ENCODE measurements around the gene TEDC1.

DNA sequence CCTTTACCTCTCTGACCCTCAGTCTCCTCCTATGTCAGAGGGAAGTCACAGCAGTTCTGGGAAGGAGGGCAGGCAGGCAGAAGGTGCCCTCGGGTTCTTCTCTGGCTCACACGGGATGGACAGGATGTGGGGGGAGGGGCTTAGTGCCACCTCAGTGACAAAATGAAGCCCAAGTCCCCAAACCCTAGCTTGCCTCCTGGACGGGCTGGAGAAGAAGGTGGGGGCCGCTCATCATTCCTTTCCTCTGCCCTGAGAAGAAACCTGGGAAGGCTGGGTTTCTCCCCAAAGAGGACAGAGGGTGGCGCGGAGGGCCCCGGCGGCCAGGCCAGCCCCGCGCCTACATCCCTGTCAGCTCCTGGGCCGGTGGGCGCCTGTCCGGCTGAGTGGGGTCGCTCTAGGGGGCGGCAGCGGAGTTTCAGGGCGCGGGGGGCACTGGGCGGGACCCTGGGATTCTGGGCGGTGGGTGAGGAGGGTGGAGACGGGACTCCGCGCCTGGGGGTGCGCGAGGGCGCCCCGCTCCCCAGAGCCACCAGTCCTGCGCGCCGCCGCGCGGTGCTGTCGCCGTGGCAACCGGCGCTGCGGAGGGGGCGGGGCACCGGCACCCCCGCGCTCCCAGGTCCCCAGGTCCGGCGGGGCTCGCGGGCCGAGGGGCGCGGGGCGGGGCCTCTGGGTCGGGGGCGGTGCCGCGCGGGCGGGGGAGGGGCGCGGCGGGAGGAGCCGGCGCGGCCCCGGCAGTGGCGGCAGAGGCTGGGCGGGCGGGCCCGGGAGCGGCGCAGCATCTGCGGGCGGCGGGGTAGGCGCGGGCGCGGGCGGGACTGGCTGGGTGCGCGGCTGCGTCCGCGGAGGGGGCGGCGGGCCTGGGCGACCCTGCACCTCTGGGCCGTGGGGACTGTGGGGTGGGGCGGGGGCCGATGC, 35.1 kb downstream of the TEDC1 start, which contains the start of gene TMEM121:
- TF ChIP-seq, protein P1, sequence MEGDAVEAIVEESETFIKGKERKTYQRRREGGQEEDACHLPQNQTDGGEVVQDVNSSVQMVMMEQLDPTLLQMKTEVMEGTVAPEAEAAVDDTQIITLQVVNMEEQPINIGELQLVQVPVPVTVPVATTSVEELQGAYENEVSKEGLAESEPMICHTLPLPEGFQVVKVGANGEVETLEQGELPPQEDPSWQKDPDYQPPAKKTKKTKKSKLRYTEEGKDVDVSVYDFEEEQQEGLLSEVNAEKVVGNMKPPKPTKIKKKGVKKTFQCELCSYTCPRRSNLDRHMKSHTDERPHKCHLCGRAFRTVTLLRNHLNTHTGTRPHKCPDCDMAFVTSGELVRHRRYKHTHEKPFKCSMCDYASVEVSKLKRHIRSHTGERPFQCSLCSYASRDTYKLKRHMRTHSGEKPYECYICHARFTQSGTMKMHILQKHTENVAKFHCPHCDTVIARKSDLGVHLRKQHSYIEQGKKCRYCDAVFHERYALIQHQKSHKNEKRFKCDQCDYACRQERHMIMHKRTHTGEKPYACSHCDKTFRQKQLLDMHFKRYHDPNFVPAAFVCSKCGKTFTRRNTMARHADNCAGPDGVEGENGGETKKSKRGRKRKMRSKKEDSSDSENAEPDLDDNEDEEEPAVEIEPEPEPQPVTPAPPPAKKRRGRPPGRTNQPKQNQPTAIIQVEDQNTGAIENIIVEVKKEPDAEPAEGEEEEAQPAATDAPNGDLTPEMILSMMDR (IDR thresholded peaks at IDR 0.05), result no peak
- TF ChIP-seq, protein P2, sequence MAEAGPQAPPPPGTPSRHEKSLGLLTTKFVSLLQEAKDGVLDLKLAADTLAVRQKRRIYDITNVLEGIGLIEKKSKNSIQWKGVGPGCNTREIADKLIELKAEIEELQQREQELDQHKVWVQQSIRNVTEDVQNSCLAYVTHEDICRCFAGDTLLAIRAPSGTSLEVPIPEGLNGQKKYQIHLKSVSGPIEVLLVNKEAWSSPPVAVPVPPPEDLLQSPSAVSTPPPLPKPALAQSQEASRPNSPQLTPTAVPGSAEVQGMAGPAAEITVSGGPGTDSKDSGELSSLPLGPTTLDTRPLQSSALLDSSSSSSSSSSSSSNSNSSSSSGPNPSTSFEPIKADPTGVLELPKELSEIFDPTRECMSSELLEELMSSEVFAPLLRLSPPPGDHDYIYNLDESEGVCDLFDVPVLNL (CRISPR knock-in tag; IDR thresholded peaks at IDR 0.05; ENCODE audit: borderline replicate concordance, low read depth), result no peak
- no peak for TF ChIP-seq NFYB (CRISPR knock-in tag; conservative IDR thresholded peaks at IDR 0.05; ENCODE audit: low read depth)
- TF ChIP-seq, protein P3, sequence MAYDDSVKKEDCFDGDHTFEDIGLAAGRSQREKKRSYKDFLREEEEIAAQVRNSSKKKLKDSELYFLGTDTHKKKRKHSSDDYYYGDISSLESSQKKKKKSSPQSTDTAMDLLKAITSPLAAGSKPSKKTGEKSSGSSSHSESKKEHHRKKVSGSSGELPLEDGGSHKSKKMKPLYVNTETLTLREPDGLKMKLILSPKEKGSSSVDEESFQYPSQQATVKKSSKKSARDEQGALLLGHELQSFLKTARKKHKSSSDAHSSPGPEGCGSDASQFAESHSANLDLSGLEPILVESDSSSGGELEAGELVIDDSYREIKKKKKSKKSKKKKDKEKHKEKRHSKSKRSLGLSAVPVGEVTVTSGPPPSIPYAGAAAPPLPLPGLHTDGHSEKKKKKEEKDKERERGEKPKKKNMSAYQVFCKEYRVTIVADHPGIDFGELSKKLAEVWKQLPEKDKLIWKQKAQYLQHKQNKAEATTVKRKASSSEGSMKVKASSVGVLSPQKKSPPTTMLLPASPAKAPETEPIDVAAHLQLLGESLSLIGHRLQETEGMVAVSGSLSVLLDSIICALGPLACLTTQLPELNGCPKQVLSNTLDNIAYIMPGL (CRISPR knock-in tag; IDR thresholded peaks at IDR 0.05), result no peak
- TF ChIP-seq, protein P4, sequence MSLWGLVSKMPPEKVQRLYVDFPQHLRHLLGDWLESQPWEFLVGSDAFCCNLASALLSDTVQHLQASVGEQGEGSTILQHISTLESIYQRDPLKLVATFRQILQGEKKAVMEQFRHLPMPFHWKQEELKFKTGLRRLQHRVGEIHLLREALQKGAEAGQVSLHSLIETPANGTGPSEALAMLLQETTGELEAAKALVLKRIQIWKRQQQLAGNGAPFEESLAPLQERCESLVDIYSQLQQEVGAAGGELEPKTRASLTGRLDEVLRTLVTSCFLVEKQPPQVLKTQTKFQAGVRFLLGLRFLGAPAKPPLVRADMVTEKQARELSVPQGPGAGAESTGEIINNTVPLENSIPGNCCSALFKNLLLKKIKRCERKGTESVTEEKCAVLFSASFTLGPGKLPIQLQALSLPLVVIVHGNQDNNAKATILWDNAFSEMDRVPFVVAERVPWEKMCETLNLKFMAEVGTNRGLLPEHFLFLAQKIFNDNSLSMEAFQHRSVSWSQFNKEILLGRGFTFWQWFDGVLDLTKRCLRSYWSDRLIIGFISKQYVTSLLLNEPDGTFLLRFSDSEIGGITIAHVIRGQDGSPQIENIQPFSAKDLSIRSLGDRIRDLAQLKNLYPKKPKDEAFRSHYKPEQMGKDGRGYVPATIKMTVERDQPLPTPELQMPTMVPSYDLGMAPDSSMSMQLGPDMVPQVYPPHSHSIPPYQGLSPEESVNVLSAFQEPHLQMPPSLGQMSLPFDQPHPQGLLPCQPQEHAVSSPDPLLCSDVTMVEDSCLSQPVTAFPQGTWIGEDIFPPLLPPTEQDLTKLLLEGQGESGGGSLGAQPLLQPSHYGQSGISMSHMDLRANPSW (CRISPR knock-in tag; conservative IDR thresholded peaks at IDR 0.05; ENCODE audit: low read depth), result no peak
- TF ChIP-seq, protein P5, sequence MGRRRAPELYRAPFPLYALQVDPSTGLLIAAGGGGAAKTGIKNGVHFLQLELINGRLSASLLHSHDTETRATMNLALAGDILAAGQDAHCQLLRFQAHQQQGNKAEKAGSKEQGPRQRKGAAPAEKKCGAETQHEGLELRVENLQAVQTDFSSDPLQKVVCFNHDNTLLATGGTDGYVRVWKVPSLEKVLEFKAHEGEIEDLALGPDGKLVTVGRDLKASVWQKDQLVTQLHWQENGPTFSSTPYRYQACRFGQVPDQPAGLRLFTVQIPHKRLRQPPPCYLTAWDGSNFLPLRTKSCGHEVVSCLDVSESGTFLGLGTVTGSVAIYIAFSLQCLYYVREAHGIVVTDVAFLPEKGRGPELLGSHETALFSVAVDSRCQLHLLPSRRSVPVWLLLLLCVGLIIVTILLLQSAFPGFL (CRISPR knock-in tag; IDR thresholded peaks at IDR 0.05; ENCODE audit: borderline replicate concordance), result no peak
- TF ChIP-seq GRHL2 (CRISPR knock-in tag; IDR thresholded peaks at IDR 0.05; ENCODE audit: insufficient replicate concordance, severe bottlenecking), result no peak
- no peak for TF ChIP-seq ZBTB21 (CRISPR knock-in tag; IDR thresholded peaks at IDR 0.05; ENCODE audit: borderline replicate concordance)
- no peak for TF ChIP-seq SMAD4 (CRISPR knock-in tag; IDR thresholded peaks at IDR 0.05)
- no peak for TF ChIP-seq ZNF263 (CRISPR knock-in tag; IDR thresholded peaks at IDR 0.05; ENCODE audit: low read depth)
- TF ChIP-seq, protein P6, sequence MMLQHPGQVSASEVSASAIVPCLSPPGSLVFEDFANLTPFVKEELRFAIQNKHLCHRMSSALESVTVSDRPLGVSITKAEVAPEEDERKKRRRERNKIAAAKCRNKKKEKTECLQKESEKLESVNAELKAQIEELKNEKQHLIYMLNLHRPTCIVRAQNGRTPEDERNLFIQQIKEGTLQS (CRISPR knock-in tag; conservative IDR thresholded peaks at IDR 0.05), result no peak
